GM13977 (cell line): ENCODE data around the gene NFIA.
"Not testable (repeated sequence)": the region's sequence is repeated elsewhere in the genome, so short reads cannot be mapped to it uniquely, and the experiment has no call there.

ENCODE experiments used
- DNase-seq: peaks from one replicate; pipeline ENCODE4 v3.0.0; 2012; ENCODE audit warnings: low spot score
- in situ Hi-C: fragments of 300-500 bp; cut with MboI; formaldehyde crosslinking; loops from one replicate; pipeline ENCODE4 v1.12.0; 2022; ENCODE audit warnings: low sequenced_read_pairs, low pct_unique_long_range_greater_than_20kb, mixed read lengths, inconsistent platforms; ENCODE audit not compliant: unreplicated experiment
- TF ChIP-seq, protein P1 (sequence below): IDR thresholded peaks from 2 replicates; pipeline ENCODE4 v1.5.1; 2012; ENCODE audit warnings: mild to moderate bottlenecking, control low read depth; ENCODE audit not compliant: insufficient read depth; ENCODE audit errors: extremely low read depth, missing control alignments

The NFIA gene

DNA sequence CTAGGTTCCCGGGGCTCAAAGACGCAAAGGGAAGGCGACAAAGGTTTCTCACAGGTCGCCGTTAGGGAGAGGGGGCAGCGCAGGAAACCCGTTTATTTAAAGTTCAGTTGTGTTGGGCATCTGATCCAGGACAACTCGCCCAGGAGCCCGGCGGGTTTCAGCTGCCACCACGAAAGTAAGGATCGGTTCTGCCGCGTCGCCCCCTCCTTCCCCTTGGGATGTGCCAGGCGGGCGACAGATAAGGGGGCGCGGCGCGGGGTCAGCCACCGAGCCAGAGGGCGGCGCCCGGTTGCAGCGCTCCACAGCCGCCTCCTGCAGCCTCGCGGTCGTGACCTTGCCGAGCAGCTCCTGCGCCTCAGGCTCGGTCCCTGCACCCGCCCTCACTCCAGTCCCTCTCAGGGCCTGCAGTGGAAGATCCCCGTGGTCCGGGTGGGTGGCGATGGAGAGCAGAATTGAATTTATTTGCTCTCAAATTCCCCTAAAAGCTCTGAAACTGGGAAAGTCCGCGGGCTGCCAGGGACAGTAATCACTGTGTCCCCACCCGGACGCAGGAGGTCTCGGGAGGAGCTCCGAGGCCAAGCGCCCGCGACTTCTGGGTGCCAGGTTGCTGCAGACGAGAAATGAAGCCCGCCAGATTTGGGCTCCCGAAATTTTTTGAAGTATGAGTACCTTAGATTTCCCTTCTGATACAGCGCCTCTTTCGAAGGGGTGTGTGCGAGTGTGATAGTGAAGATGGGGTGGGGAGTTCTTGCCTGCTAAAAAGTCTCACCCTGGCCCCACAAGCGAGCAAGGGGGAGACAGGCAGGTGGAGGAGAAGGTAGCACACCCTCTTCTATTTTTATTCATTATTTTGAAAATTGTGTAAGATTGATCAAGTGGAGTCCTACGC lies 28.4 kb upstream of the NFIA start:
- no peak for DNase-seq
- TF ChIP-seq, protein P1, sequence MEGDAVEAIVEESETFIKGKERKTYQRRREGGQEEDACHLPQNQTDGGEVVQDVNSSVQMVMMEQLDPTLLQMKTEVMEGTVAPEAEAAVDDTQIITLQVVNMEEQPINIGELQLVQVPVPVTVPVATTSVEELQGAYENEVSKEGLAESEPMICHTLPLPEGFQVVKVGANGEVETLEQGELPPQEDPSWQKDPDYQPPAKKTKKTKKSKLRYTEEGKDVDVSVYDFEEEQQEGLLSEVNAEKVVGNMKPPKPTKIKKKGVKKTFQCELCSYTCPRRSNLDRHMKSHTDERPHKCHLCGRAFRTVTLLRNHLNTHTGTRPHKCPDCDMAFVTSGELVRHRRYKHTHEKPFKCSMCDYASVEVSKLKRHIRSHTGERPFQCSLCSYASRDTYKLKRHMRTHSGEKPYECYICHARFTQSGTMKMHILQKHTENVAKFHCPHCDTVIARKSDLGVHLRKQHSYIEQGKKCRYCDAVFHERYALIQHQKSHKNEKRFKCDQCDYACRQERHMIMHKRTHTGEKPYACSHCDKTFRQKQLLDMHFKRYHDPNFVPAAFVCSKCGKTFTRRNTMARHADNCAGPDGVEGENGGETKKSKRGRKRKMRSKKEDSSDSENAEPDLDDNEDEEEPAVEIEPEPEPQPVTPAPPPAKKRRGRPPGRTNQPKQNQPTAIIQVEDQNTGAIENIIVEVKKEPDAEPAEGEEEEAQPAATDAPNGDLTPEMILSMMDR: no peak
- in situ Hi-C loops: no loop called here

DNA sequence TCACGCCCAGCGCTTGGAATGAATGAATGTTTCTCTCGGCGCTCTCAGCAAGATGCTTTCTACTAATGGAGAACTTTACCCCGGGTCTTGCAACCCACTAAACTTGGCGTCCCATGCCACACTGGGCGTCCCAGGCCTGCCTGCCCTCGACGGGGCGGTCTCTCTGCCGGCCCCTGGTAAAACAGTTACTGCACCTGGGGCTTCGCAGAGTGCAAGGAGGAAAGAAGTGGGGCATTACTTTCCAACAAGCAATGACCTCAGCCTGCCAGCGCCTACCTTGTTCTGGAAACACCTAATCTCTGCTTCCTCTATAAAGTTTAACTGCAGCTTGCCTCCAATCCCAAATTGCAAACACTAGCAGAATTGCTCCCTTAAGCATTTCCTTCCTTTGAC lies 27.8 kb upstream of the NFIA start:
- in situ Hi-C loops: no loop called here
- TF ChIP-seq, protein P1: no peak
- no peak for DNase-seq

DNA sequence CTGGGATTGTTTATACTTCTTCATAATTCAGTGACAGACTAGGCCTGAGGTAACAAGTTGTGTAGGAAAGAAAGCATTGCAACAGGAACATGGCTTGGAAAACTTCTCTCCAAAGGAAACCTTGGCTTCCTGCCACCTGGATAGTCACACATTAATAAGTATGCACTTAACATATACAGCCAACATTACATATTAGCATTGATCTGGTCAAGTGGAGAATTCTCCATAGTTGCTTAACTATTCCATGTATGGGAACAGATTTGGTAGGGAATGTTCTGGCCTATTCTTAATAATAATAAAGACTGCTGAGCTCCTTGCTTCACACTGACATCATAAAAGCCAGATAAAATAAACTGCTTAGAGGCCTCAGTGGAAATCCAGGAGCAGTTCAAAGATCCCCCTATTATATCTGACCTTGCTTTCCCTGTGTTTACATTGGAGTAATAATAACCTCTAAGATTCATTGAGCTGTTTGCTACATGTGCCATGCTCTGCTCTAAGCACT lies 27.2 kb upstream of the NFIA start:
- TF ChIP-seq, protein P1: no peak
- in situ Hi-C loops: no loop called here
- no peak for DNase-seq

DNA sequence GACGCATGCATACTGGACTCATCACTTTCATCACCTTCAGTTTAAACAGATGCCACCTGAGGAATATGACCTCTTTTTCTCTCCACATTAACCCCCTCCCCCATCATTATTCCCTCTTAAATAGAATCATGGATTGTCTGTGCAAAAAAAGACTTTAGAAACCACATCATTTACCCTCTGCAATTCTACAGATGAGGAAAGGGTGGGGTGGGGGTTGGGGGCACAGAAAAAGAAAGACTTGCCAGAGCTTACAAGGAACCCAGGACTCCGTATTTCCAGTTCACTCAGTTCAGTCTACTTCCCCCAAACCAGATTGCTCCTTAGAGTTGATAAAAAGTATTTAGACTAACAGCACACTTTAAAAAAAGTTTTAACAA lies 26.2 kb upstream of the NFIA start:
- in situ Hi-C loops: no loop called here
- no peak for DNase-seq
- TF ChIP-seq, protein P1: no peak

DNA sequence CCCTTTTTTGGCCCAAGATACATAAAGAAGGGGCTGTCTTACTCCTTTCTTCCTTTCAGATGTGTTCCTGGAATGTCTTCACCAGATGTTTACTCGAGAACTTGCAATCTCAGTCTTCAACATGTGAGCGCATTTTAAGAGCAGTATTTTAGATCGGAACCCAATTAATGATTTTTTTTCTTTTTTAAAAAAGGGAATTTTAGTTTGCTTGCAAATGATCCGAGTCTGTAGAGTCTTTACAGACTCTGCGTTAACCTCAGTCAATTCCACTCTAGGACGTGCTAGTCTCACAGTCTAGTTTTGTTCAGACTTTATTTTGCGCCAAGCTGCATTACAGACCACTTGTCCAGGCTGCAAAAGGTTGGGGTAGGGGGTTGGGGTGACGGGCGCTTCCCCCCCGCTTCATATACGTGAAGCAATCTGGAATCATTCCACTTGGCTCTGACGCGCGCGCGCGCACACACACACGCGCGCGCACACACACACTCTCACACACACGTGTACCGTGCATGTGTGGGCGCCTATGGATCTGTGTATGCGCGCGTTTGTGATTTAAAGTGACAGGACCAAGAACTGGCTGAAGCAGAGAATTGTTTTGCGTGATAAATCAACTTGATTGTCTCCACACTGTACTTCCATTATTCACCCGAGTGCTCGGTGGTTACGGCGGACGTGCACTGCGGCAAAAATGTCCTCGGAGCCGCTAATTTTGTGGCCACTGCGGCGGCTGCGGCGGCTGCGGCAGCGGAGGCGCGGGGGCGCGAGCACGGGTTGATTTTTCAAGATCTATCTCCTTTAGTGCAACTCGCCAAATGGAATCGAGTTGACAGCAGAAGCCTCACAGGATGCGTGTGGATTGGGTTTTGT lies 25.6 kb upstream of the NFIA start:
- DNase-seq: no peak
- TF ChIP-seq, protein P1: no peak
- in situ Hi-C loops: no loop called here

DNA sequence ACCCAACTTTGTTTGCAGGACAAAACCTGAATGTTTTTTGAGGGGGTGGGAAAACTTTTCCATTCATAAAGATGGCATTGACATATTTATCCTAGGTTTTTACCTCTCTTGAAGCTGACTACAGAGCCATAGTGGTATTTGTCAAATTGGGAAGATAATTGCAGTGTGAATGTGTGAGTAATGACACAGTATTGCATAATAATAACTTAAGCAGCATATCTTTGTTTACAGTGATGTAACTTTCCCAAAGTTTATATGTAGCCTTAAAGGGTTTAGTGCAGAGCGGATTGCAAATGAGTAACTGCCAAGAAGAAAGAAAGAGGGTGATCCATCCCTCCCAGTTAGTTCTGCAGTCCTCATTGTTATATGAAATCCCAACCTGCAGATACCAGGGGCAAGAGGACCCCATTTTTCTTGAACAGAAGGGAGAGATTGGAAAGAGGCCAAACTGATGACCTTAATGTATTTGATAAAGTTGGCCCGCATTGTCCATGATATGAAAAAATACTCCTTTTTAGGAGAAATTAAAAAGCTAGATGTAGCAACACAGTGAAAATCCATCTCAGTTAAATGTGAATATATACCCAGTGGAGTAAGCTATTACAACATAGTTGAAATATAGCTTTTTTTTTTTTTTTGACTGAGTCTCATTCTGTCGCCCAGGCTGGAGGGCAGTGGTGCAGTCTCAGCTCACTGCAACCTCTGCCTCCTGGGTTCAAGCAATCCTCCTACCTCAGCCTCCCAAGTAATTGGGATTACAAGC lies 23.7 kb upstream of the NFIA start:
- DNase-seq: no peak
- TF ChIP-seq, protein P1: no peak
- in situ Hi-C loops: no loop called here

DNA sequence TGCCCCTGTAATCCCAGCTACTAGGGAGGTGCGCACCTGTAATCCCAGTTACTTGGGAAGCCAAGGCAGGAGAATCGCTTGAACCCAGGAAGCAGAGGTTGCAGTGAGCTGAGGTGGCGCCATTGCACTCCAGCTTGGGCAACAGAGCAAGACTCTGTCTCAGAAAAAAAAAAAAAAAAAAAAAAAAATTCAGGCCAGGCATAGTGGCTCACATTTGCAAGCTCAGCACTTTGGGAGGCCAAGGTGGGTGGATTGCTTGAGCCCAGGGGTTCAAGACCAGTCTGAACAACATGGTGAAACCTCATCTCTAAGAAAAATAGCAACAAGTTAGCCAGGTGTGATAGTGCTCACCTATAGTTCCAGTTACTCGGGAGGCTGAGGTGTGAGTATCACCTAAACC lies 20.8 kb upstream of the NFIA start:
- in situ Hi-C loops, DNase-seq: not testable (repeated sequence)
